Endothelial cell of umbilical vein (primary cell): ENCODE measurements around the gene PROX1. TPM values are rescaled to one million over a fixed set of nuclear protein-coding genes. Genes with fewer than 3 reads are reported as not detected.

Experiments
- BruUV-seq: library from RNA; stranded (reverse); fragments of 400-500 nt; replicated peaks from 2 replicates; lab custom pipeline; 2021; lab: Mats Ljungman, UMichigan
- CTCF ChIA-PET: fragments of 300-600, 350-600 bp; sonication (Branson Sonifier 250); formaldehyde crosslinking; loops from one replicate; lab custom pipeline; 2021; ENCODE audit warnings: antibody characterized with exemption, inconsistent platforms; lab: Charles Lee
- POLR2A ChIA-PET: fragments of 300-600, 350-600 bp; sonication (Branson Sonifier 250); formaldehyde crosslinking; loops from one replicate; lab custom pipeline; 2021; ENCODE audit warnings: antibody characterized with exemption, inconsistent platforms; lab: Charles Lee
- DNase-seq: peaks from one replicate; pipeline ENCODE4 v3.0.0-alpha.2; 2011; ENCODE audit warnings: low read depth, low spot score
- FAIRE-seq: peaks from 2 replicates; lab custom pipeline; 2011; peaks lifted over from hg19 to GRCh38; lab: Jason Lieb, UNC
- H2AFZ ChIP-seq: 2 replicates; pipeline ENCODE4 v1.6.0; 2012; ENCODE audit warnings: low read depth, low read length, control low read depth, inconsistent platforms
- H3K27ac ChIP-seq: 2 replicates; pipeline ENCODE4 v1.5.1; 2011; ENCODE audit warnings: low read depth, mild to moderate bottlenecking, control low read depth, low read length, moderate library complexity; ENCODE audit not compliant: insufficient read depth
- H3K27me3 ChIP-seq, 2 experiments: 2 replicates each; pipeline versions ENCODE4 v1.6.0 to v1.6.1; 2011; ENCODE audit warnings: low read length in 2 of 2, mixed read lengths in 1 of 2; ENCODE audit not compliant: control insufficient read depth in 2 of 2, insufficient read depth in 2 of 2
- H3K36me3 ChIP-seq, 2 experiments: 2 replicates in 1 of 2; 3 replicates in 1 of 2; pipeline ENCODE4 v1.5.1; 2011; ENCODE audit warnings: low read length in 2 of 2, mild to moderate bottlenecking in 1 of 2, moderate library complexity in 1 of 2; ENCODE audit not compliant: control insufficient read depth in 2 of 2, insufficient read depth in 2 of 2; ENCODE audit errors: extremely low read depth in 1 of 2
- H3K4me1 ChIP-seq: 3 replicates; pipeline ENCODE4 v1.5.1; 2011; ENCODE audit warnings: mild to moderate bottlenecking, low read length; ENCODE audit not compliant: control insufficient read depth, insufficient read depth; ENCODE audit errors: extremely low read depth
- H3K4me2 ChIP-seq: 2 replicates; pipeline ENCODE4 v1.6.1; 2011; ENCODE audit warnings: low read length, control low read depth, mixed read lengths; ENCODE audit not compliant: insufficient read depth
- H3K4me3 ChIP-seq, 3 experiments: fragments of 200-600 bp in 1 of 3; sonication (generic), shearing (Covaris generic) in 1 of 3; replicated peaks in 1 of 3; 2 replicates each; pipeline ENCODE4 v1.5.1; 2011 to 2016; ENCODE audit warnings: control low read depth in 3 of 3, low read length in 3 of 3, mild to moderate bottlenecking in 2 of 3, inconsistent platforms in 1 of 3, low read depth in 1 of 3, moderate library complexity in 1 of 3; ENCODE audit not compliant: insufficient read depth in 1 of 3
- H3K79me2 ChIP-seq: 2 replicates; pipeline ENCODE4 v1.6.0; 2012; ENCODE audit warnings: low read length, inconsistent platforms; ENCODE audit not compliant: control insufficient read depth, insufficient read depth
- H3K9ac ChIP-seq: replicated peaks from 2 replicates; pipeline ENCODE3; 2011; ENCODE audit warnings: low read length, control low read depth; ENCODE audit not compliant: insufficient read depth; ENCODE audit errors: extremely low read depth
- H3K9me1 ChIP-seq: replicated peaks from 3 replicates; pipeline ENCODE4 v1.6.0; 2011; ENCODE audit warnings: mild to moderate bottlenecking, low read length; ENCODE audit not compliant: control insufficient read depth, insufficient read depth; ENCODE audit errors: extremely low read depth
- H3K9me3 ChIP-seq: replicated peaks from 2 replicates; pipeline ENCODE4 v1.5.1; 2012; ENCODE audit warnings: low read length, inconsistent platforms; ENCODE audit not compliant: control insufficient read depth, insufficient read depth
- H4K20me1 ChIP-seq: replicated peaks from 2 replicates; pipeline ENCODE3; 2011; ENCODE audit warnings: mild to moderate bottlenecking, low read length; ENCODE audit not compliant: control insufficient read depth, insufficient read depth; ENCODE audit errors: extremely low read depth
- CTCF ChIP-seq, 2 donors: IDR thresholded peaks; 1 replicate in 1 of 2; 2 replicates in 1 of 2; pipeline ENCODE4 v1.5.1; 2011; ENCODE audit warnings: low read length in 2 of 2, mild to moderate bottlenecking in 2 of 2, moderate library complexity in 2 of 2, control low read depth in 1 of 2, inconsistent platforms in 1 of 2, low read depth in 1 of 2; ENCODE audit not compliant: insufficient read depth in 1 of 2; ENCODE audit errors: extremely low read depth in 1 of 2
- EZH2 ChIP-seq: IDR thresholded peaks from 2 replicates; pipeline ENCODE4 v1.6.1; 2012; ENCODE audit warnings: borderline replicate concordance, low read depth, mild to moderate bottlenecking, moderate library complexity, low read length, inconsistent platforms; ENCODE audit not compliant: severe bottlenecking
- FOS ChIP-seq: IDR thresholded peaks from 2 replicates; pipeline ENCODE4 v1.6.1; 2011; ENCODE audit warnings: mild to moderate bottlenecking, low read length, moderate library complexity, borderline replicate concordance; ENCODE audit not compliant: insufficient read depth
- GATA2 ChIP-seq: IDR thresholded peaks from 2 replicates; pipeline ENCODE4 v1.7.0; 2011; ENCODE audit warnings: low read depth, mild to moderate bottlenecking, moderate library complexity, mixed read lengths, low read length; ENCODE audit not compliant: insufficient read length, insufficient read depth
- JUN ChIP-seq: IDR thresholded peaks from 2 replicates; pipeline ENCODE4 v1.6.1; 2011; ENCODE audit warnings: borderline replicate concordance, low read depth; ENCODE audit not compliant: insufficient read length, insufficient read depth
- MYC ChIP-seq: IDR thresholded peaks from one replicate; pipeline ENCODE4 v1.6.1; 2011; ENCODE audit warnings: mild to moderate bottlenecking, low read depth, low read length
- POLR2A ChIP-seq: IDR thresholded peaks from 2 replicates; pipeline ENCODE4 v1.6.1; 2012; ENCODE audit warnings: low read depth, mild to moderate bottlenecking, control low read depth, low read length
- POLR2AphosphoS5 ChIP-seq: IDR thresholded peaks from 2 replicates; pipeline ENCODE4 v1.6.1; 2012; ENCODE audit warnings: low read depth, mild to moderate bottlenecking, control low read depth, low read length, moderate library complexity; ENCODE audit not compliant: insufficient read depth
- dilution Hi-C: fragments of 300-500 bp; cut with MboI; formaldehyde crosslinking; loops from one replicate; pipeline ENCODE4 v1.15.0; 2019; ENCODE audit warnings: low sequenced_read_pairs; ENCODE audit not compliant: extremely low pct_ligation_motif_present
- intact Hi-C: fragments of 100-400 bp; cut with micrococcal nuclease; formaldehyde crosslinking; loops from one replicate; pipeline ENCODE4 v1.10.0; 2022
- polyA plus RNA-seq, 4 experiments: library from polyadenylated mRNA; depleted of rRNA in 3 of 4; stranded (reverse) in 3 of 4; unstranded in 1 of 4; fragments of >200 nt; gene quantifications; 2 replicates each; pipeline versions ENCODE4 v1.2.1 to v1.2.3, GENCODE V29; 2011 to 2012; ENCODE audit warnings: missing spikeins in 1 of 4
- total RNA-seq: library from RNA; stranded (reverse); gene quantifications from 2 replicates; pipeline ENCODE4 v1.2.3, GENCODE V29; 2021
- TF ChIP-seq, protein P1 (sequence below): IDR thresholded peaks from 2 replicates; pipeline ENCODE4 v1.6.1; 2011; ENCODE audit not compliant: insufficient read depth, insufficient read length

The PROX1 gene
- total and polyA plus RNA-seq, 2 donors (not counting 3 experiments of a cell fraction or from before 2014, with no cell fraction given): 2.2 to 4.0 TPM

GRCh38 chr1:213980906-213981305, 6.9 kb upstream of the PROX1 start:
- no TSS peak for BruUV-seq
- Histone ChIP-seq H3K4me3 (no peak overlapping the region), H3K4me1 (peaks cover 27% of the 10 kb centered on the region), H4K20me1 (no peaks in the 10 kb centered on the region), H2AFZ (no peak overlapping the region), H3K79me2 (no peaks in the 10 kb centered on the region), H3K9me1 (no peaks in the 10 kb centered on the region), H3K9me3 (no peaks in the 10 kb centered on the region), H3K36me3 (no peaks in the 10 kb centered on the region), H3K9ac (no peak overlapping the region), H3K27ac (no peak overlapping the region), H3K27me3 (peaks cover 22 to 31% of the 10 kb centered on the region in 2 experiments), H3K4me2 (no peak overlapping the region)
- FAIRE-seq (no peak), DNase-seq (no peak)
- TF ChIP-seq POLR2A (no peak), POLR2AphosphoS5 (no peak), GATA2 (no peak), JUN (no peak), EZH2 (no peak), MYC (no peak)
- TF ChIP-seq, protein P1, sequence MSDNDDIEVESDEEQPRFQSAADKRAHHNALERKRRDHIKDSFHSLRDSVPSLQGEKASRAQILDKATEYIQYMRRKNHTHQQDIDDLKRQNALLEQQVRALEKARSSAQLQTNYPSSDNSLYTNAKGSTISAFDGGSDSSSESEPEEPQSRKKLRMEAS: no peak
- ChIA-PET CTCF (interaction anchor here (0.8 kb wide), 1 partner anchor 139 kb away, joined by 3 read pairs; no protein-coding TSS in a partner anchor), POLR2A (no interaction called here)
- intact Hi-C loops (no loop called here), dilution Hi-C loops (no loop called here)

DNA sequence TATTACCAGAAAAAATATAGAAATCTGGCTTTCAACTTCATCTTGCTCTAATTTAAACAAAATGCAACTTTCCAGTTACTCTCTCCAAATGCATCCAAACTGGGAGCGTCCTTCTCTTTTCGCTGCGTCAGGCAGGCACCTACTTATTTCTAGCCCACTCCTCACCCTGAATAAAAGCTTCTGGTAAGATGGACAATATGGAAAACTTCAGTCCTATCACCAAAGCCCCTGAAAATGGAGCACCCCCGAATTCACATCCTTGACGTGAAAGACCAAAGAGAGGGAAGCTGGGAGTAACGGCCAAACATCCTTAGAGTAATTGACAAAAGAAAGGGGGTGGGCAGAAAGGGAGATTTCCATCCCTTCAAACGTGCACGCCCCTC, 5.5 kb upstream of the PROX1 start:
- no peak for DNase-seq
- H2AFZ ChIP-seq: peak overlapping the region; percentile 82
- POLR2A ChIA-PET: no interaction called here
- intact Hi-C loops (no loop called here), dilution Hi-C loops (no loop called here)
- FAIRE-seq: no peak
- peaks cover 32 to 44% of the 10 kb centered on the region in 2 experiments for H3K27me3 ChIP-seq
- no peaks in the 10 kb centered on the region for H3K79me2 ChIP-seq
- BruUV-seq: no TSS peak
- H4K20me1 ChIP-seq: no peaks in the 10 kb centered on the region
- no peaks in the 10 kb centered on the region for H3K9me3 ChIP-seq
- no peaks in the 10 kb centered on the region for H3K9me1 ChIP-seq
- no peak overlapping the region for H3K27ac ChIP-seq
- TF ChIP-seq JUN (no peak), GATA2 (no peak), CTCF (IDR thresholded peaks at IDR 0.05; ENCODE audit: extremely low read depth in 1 of 2, insufficient read depth in 1 of 2, low read depth in 1 of 2, low read length in 2 of 2) (no peak), POLR2A (no peak), FOS (no peak), MYC (no peak), EZH2 (no peak), POLR2AphosphoS5 (no peak)
- TF ChIP-seq, protein P1: no peak
- H3K4me1 ChIP-seq: peaks cover 24% of the 10 kb centered on the region
- H3K4me3 ChIP-seq: peak overlapping the region in 2 of 3 experiments; percentile 12 to 46
- CTCF ChIA-PET: interaction anchor here (0.8 to 1.7 kb wide), 2 partner anchors 20 to 140 kb away, joined by 3 to 6 read pairs; no protein-coding TSS in a partner anchor
- H3K9ac ChIP-seq: no peak overlapping the region
- peak overlapping the region; percentile 54 for H3K4me2 ChIP-seq
- H3K36me3 ChIP-seq: no peaks in the 10 kb centered on the region
